GM19324 (cell line): Measurements from ENCODE around the gene TOR1AIP2.

Experiments
- ATAC-seq: cut with Tn5 transposase; IDR thresholded peaks from one replicate; pipeline ENCODE4 v1.9.1; 2021; ENCODE audit warnings: mild to moderate bottlenecking, moderate library complexity; ENCODE audit not compliant: unreplicated experiment, low FRiP score

The TOR1AIP2 gene

DNA sequence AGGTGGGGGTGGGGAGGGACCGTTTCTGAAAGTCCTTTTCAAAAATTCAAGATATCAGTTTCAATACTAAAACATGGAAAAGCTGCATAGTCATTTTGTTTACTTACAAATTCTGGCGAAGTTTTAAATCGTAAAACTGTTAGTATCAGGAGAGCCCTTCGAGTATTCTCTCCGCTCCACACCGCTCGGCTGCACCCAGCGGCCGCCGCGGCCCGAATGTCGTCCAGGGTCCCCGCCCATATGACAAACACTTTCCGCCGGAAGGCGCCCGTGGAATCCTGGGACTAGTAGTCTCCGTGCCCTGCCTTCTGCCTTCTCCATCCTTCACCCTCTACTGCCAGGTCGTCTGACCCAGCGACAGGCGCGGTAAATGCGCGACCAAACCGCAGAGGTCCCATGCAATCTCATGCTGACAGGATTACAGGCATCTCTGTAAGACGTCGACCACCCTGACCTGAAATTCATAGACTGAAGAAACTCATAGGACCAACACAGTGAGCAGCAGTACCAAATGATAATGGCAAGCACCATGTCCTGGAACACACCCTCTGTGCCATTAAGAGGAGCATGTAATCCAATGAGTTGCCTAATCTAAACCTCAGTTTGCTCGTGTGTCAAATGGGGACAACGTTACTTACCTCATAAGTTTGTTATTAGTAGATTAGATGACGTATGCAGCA, at the start of gene TOR1AIP2:
Gene TOR1AIP2 (minus strand): TSS at position 218 of the 680 bp plus-strand sequence. CDS start 25,138 bp downstream, outside the sequence.
- peak; percentile 60 for ATAC-seq

DNA sequence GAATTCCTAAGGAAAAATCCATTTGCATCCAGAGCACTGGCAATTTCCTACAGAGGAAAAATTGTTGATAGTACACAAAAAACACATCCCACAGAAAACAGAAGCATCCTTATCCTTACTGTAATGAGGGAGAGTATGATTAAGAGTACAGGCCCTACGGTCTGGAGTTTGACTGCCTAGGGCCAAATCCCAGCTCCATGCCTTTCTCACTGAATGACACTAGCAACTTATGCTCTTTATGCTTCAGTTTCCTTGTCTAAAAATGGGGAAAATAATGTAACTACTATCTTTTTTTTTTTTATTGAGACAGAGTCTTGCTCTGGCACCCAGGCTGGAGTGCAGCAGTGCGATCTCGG, 49.2 kb upstream of the TOR1AIP2 start:
- ATAC-seq = no peak

DNA sequence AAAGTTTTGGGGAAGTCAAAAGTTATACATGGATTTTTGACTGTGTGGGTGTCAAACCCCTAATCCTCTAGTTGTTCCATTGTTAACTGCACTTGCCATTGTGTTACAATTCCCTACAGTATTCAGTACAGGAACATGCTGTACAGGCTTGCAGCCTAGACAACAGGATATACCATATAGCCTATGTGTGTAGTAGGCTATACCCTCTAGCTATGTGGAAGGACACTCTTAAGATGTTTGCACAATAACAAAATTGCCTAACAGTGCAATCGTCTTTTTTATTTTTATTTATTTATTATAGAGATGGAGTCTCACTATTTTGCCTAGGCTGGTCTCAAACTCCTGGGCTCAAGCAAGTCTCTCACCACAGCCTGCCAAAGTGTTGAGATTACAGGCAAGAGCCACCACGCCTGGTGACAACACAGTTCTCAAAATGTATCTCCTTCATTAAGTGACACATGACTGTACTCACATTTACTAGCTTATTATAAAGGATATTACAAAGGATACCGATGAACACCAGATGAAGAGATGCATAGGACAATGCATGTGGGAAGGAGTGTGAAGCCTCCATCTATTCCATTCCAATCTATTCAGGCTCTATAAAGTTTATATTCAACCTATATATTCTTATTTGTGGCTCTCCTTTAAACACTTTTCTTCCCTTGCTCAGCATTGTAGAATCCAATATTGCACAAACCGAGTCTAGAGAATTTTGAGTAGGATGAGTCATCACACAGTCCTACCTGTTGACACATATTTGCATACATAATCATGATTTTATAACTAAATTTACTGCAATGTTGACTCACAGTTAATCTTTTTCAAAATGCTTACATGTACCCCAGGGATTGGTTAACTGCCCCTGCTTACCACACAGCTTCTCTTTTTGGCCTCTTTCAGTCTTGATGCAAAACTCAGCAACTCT, 48.6 kb upstream of the TOR1AIP2 start:
- no peak for ATAC-seq

DNA sequence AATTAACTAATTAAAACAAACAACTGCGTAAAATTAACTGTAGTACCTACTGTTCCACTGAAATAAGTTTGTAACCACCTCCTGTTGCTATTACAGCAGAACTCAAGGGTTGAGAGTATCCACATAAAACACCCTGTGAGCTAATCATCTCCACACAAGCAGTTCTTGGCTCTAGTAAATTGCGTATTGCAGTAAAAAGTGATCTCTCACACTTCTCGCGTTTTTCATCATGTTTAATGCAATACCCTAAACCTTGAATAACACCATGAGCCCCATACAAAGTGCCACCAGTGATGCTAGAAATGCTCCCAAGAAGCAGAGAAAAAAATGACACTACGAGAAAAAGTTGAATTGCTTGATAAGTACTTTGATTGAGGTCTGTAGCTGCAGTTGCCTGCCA, 47.7 kb upstream of the TOR1AIP2 start:
- ATAC-seq = no peak

DNA sequence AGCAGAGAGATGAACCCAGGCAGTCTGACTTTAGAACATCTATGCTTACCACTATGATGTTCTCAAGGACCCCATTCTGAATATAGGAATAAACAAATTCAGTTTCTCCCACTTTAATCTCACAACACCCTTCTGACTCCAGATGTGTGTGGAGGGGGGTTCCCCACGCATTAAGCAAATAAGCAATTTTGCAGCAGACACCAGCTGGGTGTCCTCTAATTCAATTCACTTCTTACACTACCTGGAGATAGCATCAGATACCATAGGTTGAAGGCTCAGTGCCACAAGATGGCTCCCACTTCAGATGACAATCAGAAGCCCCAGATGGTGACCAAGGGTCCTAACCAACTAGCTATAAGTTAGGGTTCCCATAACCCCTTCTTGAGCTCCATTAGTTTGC, 46.7 kb upstream of the TOR1AIP2 start:
- peak; percentile 49 for ATAC-seq

DNA sequence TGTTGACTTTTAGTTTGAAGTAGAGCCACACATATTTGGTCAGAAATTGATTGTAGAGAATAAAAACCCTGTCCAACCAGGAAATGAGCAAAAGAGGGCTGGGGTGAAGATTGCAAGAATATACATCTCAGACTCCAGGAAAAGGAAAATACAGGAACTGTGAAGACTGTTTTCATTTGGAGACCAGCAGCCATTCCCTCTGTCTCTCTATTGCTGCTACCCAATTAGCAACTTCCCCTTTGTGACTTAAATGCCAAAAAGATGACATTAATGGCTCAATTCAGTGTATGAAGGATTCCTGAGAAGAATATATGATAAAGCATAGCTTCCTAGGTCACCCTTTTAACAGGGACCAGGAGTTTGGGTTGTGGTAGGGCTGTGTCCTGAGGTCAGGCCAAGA, 45.4 kb upstream of the TOR1AIP2 start:
- no peak for ATAC-seq

DNA sequence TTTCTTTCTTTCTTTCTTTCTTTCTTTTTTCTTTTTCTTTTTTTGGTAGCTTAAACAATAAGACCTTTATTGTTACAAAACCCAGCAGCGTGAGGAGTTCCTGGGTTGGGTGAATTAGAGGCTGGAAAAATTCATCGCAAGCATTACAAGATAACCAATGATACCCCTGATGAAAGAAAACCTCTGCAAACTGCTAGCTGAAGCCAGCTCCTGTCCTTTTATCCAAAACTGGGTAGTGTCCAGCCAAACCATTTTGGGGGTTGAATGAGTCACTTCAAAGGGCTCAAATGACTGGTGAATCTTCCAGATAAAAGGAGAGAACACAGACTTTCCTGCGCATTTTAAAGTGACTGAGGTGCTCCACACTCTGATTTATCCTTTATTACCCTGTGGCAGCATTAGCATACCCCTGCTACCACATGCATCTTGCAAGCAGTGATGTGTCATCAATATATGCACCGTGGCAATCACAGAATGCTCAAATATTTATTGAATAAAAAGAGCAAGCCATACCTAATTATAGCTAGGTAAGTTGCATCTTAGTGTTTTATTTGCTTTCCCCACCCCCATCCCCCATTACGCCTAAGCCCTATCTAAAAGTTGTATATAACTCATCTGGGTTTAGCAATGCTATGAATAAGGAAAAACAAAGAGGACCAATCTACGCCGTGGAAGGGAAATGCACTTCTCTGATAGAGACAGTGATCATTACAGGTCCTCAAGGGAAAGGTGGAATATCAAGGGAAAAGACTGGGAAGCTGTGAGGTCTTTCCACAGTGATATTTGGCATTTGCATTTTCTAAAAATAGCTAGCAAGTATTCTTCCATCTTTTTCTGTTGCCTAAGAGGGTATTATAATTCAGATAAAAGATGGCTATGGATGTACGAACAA, 44.6 kb upstream of the TOR1AIP2 start:
- ATAC-seq = no peak

DNA sequence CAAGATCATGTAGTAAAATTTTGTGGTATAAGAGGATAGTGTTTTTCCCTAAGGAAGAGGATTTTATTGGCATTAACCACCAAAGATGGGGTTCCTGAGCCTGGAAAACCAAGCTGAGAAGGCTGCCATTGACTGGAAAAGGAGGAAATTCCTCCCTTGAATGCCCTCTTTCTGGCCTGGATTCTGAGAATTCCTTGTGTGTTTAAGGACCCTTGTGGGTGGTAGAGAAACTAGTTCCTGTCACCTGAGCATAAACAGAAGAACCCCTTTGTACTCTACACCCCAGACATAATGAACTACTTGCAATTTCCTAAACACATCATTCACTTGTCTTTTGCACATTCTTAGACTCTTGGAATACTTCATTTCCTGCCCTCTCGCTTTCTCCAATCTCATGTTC, 43.9 kb upstream of the TOR1AIP2 start:
- no peak for ATAC-seq

DNA sequence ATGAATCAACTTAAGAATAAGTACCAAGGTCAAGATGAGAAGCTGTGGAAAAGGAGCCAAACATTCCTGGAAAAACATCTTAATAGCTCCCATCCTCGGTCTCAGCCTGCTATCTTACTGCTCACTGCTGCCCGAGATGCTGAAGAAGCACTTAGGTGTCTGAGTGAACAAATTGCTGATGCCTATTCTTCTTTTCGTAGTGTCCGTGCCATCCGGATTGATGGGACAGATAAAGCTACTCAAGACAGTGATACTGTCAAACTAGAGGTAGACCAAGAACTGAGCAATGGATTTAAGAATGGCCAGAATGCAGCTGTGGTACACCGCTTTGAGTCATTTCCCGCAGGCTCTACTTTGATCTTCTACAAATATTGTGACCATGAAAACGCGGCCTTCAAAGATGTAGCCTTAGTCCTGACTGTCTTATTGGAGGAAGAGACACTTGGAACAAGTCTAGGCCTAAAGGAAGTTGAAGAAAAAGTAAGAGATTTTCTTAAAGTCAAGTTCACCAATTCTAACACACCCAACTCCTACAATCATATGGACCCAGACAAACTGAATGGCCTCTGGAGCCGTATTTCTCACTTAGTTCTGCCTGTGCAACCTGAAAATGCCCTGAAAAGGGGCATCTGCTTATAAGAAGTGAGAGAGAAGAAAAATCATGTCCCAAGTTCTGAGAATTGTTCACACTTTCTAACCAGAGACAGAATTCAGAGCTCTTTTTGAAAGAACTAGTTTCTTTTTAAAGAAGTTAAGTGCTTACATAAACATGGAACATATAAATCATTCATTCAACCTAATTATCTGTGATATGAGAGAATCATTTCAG, 40.2 kb upstream of the TOR1AIP2 start:
- ATAC-seq = no peak

DNA sequence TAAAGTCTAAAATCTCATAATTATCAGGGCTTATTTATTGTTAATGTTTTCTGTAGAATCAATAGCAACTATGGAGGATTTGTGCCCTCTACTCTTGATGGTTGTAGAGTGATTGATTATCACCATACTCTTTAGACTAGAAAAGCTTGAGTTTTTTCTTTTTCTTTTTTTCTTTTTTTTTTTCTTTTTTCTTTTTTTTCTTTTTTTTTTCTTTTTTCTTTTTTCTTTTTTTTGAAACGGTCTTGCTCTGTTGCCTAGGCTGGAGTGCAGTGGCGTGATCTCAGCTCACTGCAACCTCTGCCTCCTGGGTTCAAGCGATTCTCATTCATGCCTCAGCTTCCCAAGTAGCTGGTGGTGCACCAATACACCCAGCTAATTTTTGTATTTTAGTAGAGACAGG, 34.2 kb upstream of the TOR1AIP2 start:
- no peak for ATAC-seq

DNA sequence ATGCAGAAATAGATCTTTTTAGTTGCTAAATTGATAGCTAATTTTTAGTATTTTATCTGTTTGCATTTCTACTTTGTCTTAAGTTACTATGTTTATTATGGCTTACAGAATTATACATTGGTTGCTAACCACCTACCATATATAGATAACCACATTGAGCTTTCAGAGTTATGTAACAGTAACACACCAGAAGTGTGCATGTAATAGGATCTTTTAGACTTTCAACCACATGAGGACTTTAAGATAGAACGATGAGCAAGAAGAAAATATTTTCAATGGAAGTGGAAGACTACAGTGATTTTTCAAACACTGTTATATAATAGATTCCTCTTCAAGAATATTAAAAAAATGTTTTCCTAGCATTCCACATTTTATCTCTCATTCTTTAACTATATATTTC, 33.3 kb upstream of the TOR1AIP2 start:
- ATAC-seq = no peak

DNA sequence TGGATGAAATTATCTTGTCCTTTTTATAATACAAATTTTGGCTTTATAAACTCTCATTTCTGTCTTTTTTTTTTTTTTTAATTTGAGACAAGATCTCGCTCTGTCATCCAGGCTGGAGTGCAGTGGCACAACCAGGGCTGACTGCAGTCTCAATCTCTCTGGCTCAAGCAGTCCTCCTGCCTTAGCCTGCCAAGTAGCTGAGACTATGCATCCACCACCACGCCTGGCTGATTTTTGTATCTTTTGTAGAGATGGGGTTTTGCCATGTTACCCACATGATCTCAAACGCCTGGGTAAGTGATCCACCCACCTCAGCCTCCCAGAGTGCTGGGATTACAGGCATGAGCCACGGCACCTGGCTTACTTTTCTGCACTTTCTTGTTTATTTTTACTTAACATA, 12.0 kb upstream of the TOR1AIP2 start:
- no peak for ATAC-seq

DNA sequence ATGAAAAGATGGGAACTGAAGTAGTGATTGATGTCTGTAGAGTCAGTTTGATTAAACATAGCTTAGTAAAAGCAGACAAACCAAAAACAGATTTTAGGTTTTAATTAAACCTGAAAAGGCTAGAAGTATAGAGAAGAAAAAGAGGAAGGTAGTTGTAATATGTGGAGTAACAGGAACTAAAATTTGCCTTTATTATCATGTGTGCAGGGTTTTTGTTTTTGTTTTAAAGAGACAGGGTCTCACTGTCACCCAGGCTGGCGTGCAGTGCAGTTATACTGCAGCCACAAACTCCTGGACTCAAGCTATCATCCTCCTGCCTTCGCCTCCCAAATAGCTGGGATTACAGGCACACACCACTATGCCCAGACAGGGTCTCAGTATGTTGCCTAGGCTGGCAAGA, 10.5 kb upstream of the TOR1AIP2 start:
- no peak for ATAC-seq

DNA sequence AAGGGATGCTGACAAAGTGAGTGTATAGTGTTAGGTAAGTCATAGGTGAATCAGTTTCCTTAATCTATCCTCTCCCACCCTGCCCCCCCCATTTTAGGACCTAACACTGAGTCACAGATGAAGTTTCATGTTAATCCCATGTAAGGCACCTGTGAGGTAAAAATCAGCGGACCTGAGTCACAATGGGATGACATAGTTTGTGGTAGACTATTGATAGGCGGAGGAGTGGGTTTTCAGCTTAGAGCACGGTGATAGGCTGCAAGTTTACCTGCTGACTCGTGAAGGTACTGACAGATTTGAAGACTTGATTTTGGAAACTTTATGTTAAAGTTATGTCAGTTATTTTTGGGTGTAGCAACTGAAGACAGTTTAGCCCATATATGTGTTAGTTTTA, 6.1 kb upstream of the TOR1AIP2 start:
- ATAC-seq = no peak

DNA sequence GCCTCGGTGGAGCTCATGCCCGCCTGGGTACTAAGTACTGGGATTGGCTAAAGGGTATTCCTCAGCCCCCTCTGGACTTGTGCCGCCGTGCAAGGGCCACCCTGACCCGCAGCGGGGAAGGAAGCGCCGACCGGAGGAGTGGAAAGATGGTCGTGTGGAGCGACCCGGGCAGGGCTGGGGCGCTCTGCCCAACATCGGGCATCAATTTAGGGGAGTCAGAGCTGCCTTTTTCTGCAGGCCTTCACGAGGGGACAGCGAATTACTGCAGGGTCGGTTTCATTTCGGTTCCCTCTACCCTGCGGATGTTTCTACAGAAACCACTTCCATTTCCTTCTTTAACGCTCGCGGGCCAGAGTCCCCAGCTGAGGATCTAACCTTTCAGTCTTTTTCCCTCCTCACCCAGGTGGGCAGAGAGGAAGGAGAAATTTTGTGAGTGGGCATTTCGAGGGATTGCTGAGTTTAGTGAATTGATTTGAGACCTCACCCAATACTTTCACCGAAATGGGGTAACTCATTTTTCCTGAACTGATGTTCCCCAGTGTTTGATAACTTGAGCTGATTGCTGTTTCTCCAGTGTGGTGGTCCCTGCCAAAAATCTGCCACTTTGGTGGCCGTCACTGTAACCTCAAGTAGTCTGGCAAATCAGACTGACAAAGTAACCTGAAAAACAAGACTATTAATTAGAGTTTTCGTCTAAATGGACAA, 5.6 kb upstream of the TOR1AIP2 start:
- ATAC-seq = no peak

DNA sequence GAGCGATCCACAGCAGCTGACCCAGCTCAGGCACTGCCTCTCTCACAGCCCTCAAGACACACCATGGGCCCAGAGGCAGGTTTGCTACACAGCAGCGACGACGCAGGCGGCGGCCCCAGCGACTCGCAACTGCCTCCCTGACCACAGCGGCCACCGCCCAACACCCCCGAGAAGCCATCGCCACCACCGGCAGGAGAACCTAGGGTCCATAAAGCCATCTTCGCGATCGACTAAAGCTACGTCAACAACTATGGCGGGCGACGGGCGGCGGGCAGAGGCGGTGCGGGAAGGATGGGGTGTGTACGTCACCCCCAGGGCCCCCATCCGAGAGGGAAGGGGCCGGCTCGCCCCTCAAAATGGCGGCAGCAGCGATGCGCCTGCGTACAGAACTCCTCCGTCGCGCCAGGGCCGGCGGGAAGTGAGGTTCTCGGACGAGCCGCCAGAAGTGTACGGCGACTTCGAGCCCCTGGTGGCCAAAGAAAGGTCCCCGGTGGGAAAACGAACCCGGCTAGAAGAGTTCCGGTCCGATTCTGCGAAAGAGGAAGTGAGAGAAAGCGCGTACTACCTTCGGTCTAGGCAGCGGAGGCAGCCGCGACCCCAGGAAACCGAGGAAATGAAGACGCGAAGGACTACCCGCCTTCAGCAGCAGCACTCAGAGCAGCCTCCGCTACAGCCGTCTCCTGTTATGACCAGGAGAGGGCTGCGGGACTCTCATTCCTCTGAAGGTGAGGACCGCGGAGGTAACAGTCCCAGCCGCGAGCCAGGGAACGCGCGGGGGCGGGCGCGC, 4.8 kb upstream of the TOR1AIP2 start, which contains the start of gene TOR1AIP1:
Gene TOR1AIP1 (plus strand): TSS at position 33 of the 787 bp plus-strand sequence. CDS start 218 bp downstream, at position 251.
- ATAC-seq = peak; percentile 86

DNA sequence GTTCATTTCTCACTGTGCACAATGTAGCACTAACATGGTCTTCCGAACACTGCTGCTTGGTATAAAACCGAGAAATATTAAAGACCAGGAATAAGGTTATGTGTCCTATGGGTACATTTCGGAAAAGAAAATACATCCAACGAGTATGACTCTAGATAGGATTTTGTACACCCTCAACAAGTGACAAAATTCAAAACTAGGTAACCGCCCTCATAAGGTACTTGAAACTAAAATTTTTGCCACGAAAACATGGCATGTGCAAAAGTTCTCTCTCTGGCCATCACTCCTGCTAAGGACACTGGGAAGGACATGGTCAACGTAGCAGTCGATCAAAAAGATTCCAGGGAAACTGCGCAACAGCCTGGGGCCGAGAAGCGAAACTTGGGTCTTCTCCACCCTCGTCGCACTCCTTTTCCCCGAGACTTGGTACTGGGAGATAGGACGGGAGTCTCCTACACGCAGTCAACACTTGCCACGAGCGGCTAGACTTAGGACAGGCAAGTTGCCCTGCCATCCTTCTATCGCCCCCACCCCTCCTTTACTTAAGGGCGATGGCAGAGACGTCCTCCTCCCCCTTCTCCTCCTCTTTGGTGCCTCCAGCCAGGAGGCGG, 4.1 kb upstream of the TOR1AIP2 start:
- ATAC-seq = no peak

DNA sequence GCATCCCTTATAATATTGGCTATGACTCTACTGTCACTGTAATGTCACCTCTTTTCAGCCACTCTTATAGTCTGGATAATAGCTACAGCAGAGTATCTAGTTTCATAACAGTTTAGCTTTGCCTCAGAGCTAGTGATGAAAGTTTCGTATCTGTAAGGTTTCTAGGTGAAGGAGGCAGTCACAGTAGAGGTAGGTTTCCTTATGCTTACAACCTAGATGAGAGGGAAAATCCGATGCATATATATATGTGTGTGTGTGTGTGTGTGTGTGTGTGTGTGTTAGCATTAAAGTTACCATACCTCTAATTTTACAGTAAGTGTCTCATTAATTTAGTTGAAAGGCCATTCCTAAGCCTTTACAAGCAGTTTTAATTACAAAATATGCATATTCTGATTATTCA, 2.2 kb upstream of the TOR1AIP2 start:
- no peak for ATAC-seq
